Measurements from ENCODE around the gene GPRIN2.
A peak's percentile ranks its signal among the peaks of the same experiment; 100 is the strongest.
"Not testable (repeated sequence)": the region's sequence is repeated elsewhere in the genome, so short reads cannot be mapped to it uniquely, and the experiment has no call there.

Gene GPRIN2

DNA sequence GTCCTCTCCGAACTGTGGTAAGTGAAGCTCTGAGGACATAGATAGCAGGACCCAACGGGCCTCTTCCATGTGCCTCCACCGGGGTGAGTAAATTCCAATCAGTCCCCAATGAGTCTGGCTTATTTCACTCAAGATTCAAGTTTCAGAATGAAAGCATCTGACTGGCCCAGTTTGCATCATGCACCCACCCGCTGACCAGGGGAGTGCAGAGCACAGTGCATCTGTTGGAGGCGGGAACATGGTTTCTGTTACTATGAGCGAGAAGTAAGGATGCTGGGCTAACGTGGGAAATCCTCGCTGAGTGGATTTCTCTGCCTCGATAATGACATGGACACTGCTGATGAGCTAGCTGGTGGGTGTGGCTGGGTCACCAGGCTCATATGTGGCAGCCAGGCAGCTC lies 10.7 kb upstream of the GPRIN2 start:
- not testable (repeated sequence) for DNase-seq

DNA sequence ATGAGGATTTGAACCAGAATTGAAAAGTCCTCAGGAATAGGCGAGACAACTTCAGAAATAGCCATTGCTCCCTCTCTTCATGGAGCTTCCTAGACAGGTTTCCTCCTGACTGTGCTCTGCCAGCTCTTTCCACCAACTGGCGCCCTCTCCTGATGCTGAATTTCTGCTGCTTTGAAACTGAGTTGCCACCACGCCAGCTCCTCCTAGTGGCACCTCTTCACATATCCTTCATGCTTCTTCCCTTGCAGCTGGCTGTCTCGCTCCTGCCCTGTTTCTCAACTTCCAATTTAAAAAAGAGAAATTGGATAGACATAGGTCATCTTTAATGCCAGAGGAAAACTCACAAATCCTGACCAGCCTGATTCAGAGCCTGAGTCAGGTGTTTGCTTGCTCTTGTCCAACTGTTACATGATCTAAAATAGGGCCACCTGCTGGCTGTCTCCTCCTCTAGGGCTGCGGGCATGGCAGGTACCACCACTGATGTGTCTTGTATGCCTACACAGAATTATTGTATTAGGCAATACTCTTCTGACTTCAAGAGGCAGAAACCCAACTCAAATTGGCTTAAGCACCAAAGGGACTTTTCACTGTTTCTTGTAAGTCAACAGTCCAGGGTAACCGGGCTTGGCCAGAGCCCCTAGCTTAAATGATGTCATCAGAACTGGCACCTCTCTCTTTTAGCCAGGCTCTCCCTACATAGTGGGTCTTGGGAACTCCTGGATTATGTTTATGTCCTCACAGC lies 9.3 kb upstream of the GPRIN2 start:
- peak in 8 of 14 donors; percentile 33 to 73 (median 52) for DNase-seq

GRCh38 chr10:46560952-46561351 lies 4.5 kb upstream of the GPRIN2 start:
- no peak for DNase-seq

- no peak for DNase-seq
Observed at GRCh38 chr10:46560381-46560780, 3.9 kb upstream of the GPRIN2 start.

DNA sequence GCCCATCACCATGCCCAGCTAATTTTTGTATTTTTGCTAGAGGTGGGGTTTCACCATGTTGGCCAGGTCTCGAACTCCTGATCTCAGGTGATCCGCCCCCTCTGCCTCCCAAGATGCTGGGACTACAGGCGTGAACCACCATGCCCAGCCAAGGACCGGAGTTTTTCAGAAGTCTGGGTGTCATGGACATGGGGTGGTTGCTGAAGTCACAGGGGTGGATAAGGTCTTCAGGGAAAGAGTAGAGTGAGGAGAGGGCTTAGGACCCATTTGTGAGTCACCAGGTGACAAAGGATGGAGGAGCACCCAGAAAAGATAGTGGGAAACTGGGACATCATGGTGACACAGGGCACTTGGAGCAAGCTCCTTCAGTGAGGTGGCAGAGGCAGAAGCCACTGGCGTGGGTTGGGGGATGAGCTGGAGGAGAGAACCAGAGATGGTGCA lies 2.8 kb upstream of the GPRIN2 start:
- DNase-seq, result no peak

DNA sequence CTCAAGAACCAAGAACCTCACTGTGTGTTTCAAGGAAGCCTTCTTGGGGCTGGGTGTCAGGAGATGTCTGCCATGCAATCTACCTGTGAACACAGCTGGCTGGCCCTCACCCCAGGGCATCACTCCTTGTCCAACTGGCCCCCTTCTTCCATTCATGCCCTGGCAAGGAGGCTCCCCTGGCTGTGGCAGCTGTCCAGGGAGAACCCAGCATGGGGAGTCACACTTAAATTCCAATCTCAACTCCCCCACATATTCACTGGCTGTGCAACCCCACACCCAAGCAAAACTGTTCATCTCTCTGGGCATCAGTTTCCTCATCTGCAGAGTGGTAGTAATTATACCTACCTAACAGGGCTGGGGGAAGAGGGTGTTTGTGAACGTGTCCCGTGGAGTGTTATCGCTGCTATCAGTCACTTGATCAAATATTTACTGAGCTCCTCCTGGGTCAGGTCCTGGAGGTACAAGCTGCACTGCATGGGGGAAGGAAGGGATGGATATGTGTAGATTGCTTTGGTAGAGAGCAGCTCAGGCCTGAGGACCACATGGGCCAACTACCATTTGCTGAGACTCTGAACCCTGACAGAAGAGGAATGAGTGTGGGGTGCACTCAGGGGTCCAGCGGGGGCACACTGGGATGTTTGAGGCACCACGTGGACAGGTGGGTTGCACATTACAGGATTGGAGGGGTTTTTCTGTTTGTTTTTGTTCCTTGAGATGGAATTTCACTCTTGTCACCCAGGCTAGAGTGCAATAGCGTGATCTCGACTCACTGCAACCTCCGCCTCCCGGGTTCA lies 2.1 kb upstream of the GPRIN2 start:
- no peak for DNase-seq

DNA sequence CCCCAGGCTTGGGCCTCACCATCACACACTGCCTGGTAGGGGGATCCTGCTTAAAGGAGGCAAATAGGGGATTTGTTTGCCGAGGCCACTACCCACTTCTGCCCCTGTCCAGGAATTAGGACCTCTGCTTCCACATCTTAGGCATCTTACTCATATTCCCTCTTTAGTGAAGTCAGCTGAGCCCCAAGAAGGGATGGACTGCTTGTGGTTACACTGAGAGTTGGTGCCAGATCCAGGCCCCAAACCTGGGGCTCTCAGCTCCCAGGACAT lies 1.6 kb upstream of the GPRIN2 start:
- DNase-seq, result no peak

DNA sequence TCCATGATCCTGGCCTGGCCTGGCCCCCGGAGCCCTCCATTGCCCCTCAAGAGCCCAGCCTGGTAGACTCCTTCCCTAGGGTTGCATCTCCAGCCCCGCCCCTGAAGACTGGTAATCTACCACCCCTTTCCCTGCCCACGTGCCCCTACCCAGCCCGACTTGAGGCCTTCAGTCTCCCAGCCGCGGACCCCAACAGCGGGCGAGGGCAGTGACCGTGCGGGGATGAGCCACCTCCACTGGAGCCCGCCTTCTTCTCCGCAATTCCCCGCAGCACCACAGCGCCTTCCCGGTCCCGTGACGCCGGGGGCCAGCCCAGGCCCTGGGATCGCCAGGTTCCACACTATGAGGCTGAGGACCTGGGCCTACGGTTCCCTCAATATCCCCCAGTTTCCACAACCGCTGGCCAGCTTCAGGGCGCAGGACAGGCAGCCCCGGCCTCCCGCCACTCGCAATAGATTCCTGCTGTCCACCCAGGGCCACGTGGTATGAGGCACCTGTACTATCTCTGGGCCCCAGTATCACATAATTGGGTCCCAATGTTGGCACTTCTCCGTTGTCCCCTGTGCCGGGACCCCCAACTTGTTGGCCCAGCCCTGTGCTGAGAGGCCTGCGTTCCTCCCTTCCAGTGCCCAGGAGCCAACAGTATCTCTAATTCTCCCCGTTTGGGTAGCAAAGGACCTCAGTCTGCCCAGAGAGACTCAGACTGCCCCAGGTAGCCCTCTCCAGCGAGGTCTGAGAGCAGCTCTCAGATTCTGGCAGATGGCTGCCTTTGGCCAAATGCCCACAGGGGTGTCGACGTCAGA lies 1.1 kb upstream of the GPRIN2 start:
- DNase-seq, result no peak

- DNase-seq, result peak in 1 of 14 donors; percentile 55
Observed at GRCh38 chr10:46555713-46556514, 544 bp downstream of the GPRIN2 start.

- DNase-seq, result no peak
Observed at GRCh38 chr10:46555366-46555712, 1.1 kb downstream of the GPRIN2 start.

GRCh38 chr10:46554166-46554781 lies 2.2 kb downstream of the GPRIN2 start:
- DNase-seq, result no peak

DNA sequence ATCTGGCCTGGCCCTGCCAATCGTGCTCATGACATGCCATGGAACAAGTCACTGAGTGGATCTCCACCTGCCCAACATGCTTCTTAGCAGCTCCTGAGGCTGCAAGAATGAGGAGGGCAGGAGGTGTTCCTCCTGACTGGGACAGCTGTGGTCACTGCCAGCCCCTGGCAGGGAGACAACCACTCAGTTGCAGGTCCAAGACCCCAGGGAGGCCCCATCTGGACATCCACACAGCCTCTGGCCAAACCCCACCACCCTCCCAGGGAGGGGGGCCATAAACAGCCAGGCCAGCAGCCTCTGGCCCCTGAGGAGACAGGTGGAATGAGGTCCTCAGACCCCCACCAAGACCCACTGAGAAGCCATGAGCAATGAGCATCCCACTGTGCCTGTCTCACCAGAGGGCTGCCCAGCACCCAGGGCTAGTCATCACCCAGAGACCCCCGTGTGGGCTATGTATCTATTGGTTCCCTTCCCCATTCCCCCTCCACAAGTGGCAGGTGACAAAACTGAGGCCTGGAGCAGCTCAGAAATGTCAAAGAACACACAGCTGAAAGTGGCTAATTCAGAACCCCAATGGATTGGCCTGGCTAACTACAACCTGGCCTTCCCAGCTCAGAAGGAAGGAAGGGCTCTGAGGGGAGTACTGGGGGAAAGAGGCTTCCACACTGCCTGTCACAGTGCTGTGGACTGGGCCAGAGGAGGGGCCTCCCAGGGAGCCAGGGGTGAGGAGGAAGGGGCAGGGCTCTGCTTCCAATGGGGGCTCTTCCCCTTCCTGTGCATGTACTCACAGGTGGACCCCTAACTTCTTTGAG lies 3.0 kb downstream of the GPRIN2 start:
- DNase-seq, result no peak

DNA sequence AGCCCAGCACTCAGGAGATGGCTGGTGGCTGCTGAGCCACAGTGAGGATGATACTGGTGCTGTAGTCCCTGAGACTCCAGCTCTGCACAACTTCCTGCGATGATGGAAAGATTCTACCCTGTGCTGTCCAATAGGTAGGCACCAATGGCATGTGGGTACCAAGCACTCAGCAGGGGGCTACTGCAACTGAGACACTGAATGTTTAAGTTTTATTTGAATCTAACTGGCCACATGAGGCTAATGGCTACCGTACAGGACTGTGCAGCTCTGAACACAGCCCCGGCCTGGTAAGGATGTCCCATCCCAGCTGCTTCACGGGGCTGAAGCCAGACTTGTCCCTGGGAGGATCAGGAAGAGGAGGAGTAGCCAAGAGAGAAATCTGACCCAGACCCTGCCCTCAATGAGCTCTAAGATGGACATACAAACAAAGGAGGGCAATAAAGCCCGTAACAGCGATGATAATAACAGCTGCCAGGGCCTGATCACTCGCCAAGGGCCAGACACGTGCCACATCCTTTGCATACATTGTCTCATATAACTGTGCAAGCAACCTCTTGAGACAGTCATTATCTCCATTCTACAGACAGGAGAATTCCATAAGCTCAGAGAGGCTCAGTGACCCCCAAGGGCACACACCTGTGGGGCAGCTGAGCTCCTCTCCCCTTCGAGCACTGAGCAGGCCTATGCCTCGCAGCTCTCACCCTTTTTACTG lies 3.8 kb downstream of the GPRIN2 start:
- DNase-seq, result no peak

- peak in 1 of 14 donors; percentile 73 for DNase-seq
Observed at GRCh38 chr10:46551701-46552525, 4.5 kb downstream of the GPRIN2 start.

DNA sequence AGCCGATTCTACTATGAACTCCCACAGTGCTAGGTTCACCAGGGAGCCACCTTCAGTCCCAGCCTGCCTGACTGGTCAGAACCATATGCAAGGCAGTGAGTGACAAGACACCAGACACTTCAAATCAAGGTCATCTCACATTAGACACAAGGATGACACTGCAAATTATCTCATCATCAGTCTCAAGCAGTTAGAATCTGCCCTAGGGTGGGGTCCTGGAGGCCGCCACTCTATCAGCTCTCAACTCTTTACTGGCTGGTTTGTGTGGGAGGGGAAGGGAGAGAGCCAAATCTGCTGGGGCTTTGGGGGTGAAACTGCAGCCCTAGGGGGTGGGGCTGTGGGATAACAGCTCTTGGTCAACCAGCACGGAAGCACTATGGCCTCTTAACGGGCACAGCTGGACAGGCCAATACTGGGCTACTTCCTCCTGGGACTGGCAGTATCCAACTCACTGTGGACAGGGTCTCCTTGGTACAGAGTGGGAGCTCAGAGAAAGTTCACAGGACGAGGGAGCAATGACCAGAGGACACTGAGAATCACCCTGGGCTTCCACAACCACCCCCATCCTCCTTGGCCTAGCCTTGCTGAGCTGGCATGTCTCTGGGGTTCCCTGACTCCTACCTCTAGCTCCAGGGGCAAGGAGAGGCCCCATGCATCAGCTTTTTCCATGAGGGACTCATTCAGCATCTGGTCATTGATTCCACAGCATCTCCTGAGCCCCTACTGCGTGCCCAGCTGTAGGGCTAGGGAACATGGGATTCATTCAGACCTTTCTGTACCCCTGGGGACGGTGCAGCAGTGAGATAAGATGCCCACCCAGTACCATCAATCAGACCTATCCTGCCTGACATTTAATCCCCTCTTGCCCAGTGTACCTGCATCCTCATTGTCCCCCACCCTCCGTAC lies 5.4 kb downstream of the GPRIN2 start:
- DNase-seq, result no peak

GRCh38 chr10:46550076-46550790 lies 6.2 kb downstream of the GPRIN2 start:
- no peak for DNase-seq

DNA sequence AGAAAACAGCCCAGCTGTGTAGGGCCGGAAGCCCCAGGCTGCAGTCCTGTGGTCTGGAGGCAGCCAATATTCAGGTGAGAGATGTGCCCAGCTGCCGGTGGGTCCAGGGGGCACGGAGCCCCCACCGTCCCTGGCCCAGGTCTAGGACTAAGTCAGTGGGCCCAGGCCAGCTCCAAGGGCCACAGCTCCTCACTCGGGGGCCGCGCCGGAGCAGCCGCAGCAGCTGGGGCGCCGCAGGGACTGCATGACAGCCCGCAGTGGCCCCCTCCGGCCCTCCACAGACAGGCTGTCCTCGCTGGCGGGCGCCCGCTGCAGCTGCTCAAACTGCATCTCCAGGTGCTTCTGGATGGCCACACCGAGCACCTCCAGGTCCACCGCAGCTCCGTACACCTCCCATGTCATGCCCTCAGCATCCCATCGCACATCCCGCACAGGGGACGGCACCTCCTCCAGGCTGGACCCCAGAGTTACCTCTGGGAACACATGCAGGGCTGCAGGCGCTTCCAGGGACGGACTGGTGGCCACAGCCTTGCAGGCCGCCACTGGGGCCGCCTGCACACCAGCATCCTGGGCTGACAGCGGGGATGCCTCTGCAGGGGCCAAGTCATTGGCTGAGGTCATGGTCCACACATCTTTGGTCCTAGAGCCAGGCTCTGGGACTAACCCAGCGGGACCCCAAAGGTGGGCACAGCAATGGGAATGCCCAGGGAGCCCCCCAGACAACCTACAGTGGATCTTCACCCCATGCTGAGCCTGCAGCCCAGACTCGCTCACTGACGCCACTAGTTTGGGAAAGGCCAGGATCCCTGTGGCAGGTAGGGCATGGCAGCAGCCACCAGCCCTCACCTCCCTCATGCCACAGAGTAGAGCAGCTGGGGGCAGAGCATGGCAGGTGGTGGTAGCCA lies 7.0 kb downstream of the GPRIN2 start:
- no peak for DNase-seq
